Activated CD4-positive, CD25-positive, alpha-beta regulatory T cell treated with anti-CD3 and anti-CD28 coated beads, Interleukin-2, amount 50 U/mL, for 16 hours (primary cell): ENCODE results near the gene COMMD2.

Experiments used
- DNase-seq: peaks from one replicate; pipeline ENCODE4 v3.0.0-alpha.2; 2020; ENCODE audit warnings: low read depth, low spot score

The COMMD2 gene

GRCh38 chr3:149763565-149764195, 11.4 kb upstream of the COMMD2 start:
- no peak for DNase-seq

- no peak for DNase-seq
These were observed 1.4 kb upstream of the COMMD2 start for GRCh38 chr3:149753717-149754116.

GRCh38 chr3:149752788-149753136, 473 bp upstream of the COMMD2 start:
- DNase-seq = no peak

GRCh38 chr3:149751551-149751950, 738 bp downstream of the COMMD2 start:
- no peak for DNase-seq

- DNase-seq = no peak
These were observed 7.7 kb downstream of the COMMD2 start for GRCh38 chr3:149744606-149745005.

- DNase-seq = no peak
These were observed 8.1 kb downstream of the COMMD2 start for GRCh38 chr3:149744151-149744550.

- no peak for DNase-seq
These were observed 12.9 kb downstream of the COMMD2 start for GRCh38 chr3:149739396-149739795.

- no peak for DNase-seq
These were observed 13.4 kb downstream of the COMMD2 start for GRCh38 chr3:149738876-149739275.

GRCh38 chr3:149736953-149737205, 15.4 kb downstream of the COMMD2 start:
- no peak for DNase-seq

GRCh38 chr3:149736175-149736952, 15.9 kb downstream of the COMMD2 start:
- no peak for DNase-seq

GRCh38 chr3:149732234-149732633, 20.1 kb downstream of the COMMD2 start:
- no peak for DNase-seq

- no peak for DNase-seq
These were observed 24.6 kb downstream of the COMMD2 start for GRCh38 chr3:149727656-149728055.

- no peak for DNase-seq
These were observed 25.4 kb downstream of the COMMD2 start for GRCh38 chr3:149726716-149727407.

GRCh38 chr3:149723781-149724180, 28.5 kb downstream of the COMMD2 start:
- DNase-seq = no peak

- no peak for DNase-seq
These were observed 31.4 kb downstream of the COMMD2 start for GRCh38 chr3:149720918-149721317.

GRCh38 chr3:149717391-149718056, 34.8 kb downstream of the COMMD2 start:
- no peak for DNase-seq

GRCh38 chr3:149716984-149717383, 35.3 kb downstream of the COMMD2 start:
- DNase-seq = no peak

- DNase-seq = no peak
These were observed 37.0 kb downstream of the COMMD2 start for GRCh38 chr3:149715247-149715646.

GRCh38 chr3:149713730-149714654, 38.3 kb downstream of the COMMD2 start:
- no peak for DNase-seq

GRCh38 chr3:149706905-149707304, 45.4 kb downstream of the COMMD2 start:
- no peak for DNase-seq

- no peak for DNase-seq
These were observed 46.9 kb downstream of the COMMD2 start for GRCh38 chr3:149705416-149705815.
